HG03280 (cell line): ENCODE results near the gene GALE.
"Not testable (repeated sequence)": the region's sequence is repeated elsewhere in the genome, so short reads cannot be mapped to it uniquely, and the experiment has no call there.

Experiments
- ATAC-seq: cut with Tn5 transposase; IDR thresholded peaks from one replicate; pipeline ENCODE4 v1.9.1; 2021; ENCODE audit warnings: mild to moderate bottlenecking, moderate library complexity; ENCODE audit not compliant: unreplicated experiment

The GALE gene

GRCh38 chr1:23793861-23794731, 6.5 kb downstream of the GALE start:
- ATAC-seq: no peak

GRCh38 chr1:23793018-23793781, 7.4 kb downstream of the GALE start:
- ATAC-seq: no peak

- ATAC-seq: no peak
Observed at GRCh38 chr1:23792151-23792945, 8.2 kb downstream of the GALE start.

- no peak for ATAC-seq
Observed at GRCh38 chr1:23791516-23792047, 9.0 kb downstream of the GALE start.

GRCh38 chr1:23790696-23791515, 9.6 kb downstream of the GALE start, which contains the start of gene LYPLA2:
Gene LYPLA2 (plus strand): TSS chr1:23791145. CDS start chr1:23792683, 1,538 bp downstream.
- ATAC-seq: peak; percentile 67

- ATAC-seq: no peak
Observed at GRCh38 chr1:23788695-23789094, 11.9 kb downstream of the GALE start.

GRCh38 chr1:23787701-23788100, 12.9 kb downstream of the GALE start:
- no peak for ATAC-seq

- no peak for ATAC-seq
Observed at GRCh38 chr1:23784846-23785245, 15.7 kb downstream of the GALE start.

- ATAC-seq: not testable (repeated sequence)
Observed at GRCh38 chr1:23783141-23783540, 17.4 kb downstream of the GALE start.

GRCh38 chr1:23779826-23780371, 20.7 kb downstream of the GALE start:
- ATAC-seq: no peak

- ATAC-seq: peak; percentile 76
Observed at GRCh38 chr1:23777979-23778814, 22.4 kb downstream of the GALE start, which contains the start of gene PITHD1. Gene PITHD1 (plus strand): TSS chr1:23778418. CDS start chr1:23778516, 98 bp downstream.

GRCh38 chr1:23776217-23776616, 24.3 kb downstream of the GALE start:
- ATAC-seq: no peak

GRCh38 chr1:23774174-23774880, 26.2 kb downstream of the GALE start:
- no peak for ATAC-seq

- no peak for ATAC-seq
Observed at GRCh38 chr1:23772854-23773242, 27.7 kb downstream of the GALE start.

GRCh38 chr1:23772049-23772853, 28.3 kb downstream of the GALE start:
- peak; percentile 74 for ATAC-seq

- no peak for ATAC-seq
Observed at GRCh38 chr1:23768733-23769132, 31.8 kb downstream of the GALE start.

- ATAC-seq: no peak
Observed at GRCh38 chr1:23763041-23763577, 37.4 kb downstream of the GALE start.
